HG03521 (cell line): ENCODE measurements around the gene SETD9.
A peak's percentile ranks its signal among the peaks of the same experiment; 100 is the strongest.

Experiments used
- ATAC-seq: cut with Tn5 transposase; IDR thresholded peaks from one replicate; pipeline ENCODE4 v1.9.1; 2021; ENCODE audit warnings: mild to moderate bottlenecking, moderate library complexity; ENCODE audit not compliant: unreplicated experiment

The SETD9 gene, protein sequence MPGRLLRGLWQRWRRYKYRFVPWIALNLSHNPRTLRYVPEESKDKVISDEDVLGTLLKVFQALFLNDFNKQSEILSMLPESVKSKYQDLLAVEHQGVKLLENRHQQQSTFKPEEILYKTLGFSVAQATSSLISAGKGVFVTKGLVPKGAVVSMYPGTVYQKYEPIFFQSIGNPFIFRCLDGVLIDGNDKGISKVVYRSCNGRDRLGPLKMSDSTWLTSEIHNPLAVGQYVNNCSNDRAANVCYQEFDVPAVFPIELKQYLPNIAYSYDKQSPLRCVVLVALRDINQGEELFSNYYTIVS

DNA sequence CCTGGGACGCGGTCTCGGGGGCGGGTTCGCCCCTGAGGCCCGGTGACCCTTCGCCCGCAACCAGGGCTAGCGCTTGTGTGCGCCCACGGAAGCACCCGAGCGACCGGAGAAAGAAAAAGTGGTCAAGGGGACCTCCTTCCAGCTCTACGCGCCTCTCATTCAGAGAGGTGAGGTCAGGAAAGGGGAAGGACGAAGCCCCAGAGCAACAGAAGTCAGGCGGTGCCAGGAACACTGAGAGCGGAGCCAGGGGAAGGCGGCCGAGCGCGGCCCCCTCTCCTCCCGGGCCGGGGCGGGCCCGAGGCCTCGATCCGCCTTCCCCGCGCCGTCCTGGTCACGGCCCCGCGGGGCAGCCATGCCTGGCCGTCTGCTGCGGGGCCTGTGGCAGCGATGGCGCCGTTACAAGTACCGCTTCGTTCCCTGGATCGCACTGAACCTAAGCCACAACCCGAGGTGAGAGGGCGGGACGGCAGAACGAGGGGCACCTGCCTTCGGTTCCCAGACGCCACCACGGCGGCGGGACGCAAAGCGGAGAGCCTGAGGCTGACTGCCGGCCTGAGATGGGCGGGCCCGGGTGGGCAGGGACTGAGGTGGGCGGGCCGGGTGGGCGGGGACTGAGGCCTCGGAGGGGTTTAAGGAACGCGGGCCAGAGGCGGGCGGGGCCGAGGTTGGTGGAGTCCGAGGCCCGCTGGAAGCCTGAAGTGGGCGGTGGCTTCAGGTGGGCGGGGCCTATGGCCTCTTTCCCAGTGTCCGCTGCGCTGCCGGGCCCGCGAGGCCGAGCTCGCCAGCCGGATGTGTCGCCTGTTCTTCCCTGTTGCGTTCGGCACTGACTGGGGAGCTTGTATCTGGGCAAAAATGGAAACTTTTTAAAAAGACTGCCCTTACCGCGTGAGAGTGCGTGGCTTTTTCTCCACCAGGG lies at the start of gene SETD9:
SETD9 (plus strand) TSS at position 303 of the 916 bp plus-strand sequence; CDS start at position 353, 50 bp downstream.
- peak; percentile 84 for ATAC-seq

DNA sequence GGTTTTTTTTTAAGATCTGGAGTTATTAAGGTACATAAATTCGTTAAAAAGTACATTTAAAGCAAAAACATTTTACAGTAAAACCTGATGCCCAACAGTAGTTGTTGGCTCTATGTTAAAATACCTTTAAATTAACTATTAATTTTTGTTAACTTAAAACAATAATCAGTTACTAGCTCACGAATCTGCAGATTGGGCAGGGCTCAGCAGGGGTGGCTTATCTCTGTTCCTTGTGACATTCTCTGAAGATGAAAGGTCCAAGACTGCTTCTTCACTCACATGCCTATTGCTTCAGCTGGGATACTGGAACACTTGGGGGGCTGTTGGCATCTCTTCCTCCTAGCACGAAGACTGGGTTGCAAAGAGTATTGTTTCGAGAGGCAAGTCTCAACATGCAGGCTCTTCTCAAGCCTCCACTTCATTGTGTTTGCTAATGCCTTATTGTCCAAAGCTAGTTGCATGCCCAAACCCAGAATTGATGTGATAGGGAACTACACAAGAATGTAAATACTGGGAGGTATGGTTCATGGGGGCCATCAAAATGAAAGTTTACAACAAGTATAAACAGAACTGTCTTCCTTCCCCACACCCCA lies 47.4 kb upstream of the SETD9 start:
- ATAC-seq = no peak

- ATAC-seq = no peak
Observed at GRCh38 chr5:56862909-56863308, 46.5 kb upstream of the SETD9 start.

- ATAC-seq = no peak
Observed at GRCh38 chr5:56871777-56872176, 37.6 kb upstream of the SETD9 start.

DNA sequence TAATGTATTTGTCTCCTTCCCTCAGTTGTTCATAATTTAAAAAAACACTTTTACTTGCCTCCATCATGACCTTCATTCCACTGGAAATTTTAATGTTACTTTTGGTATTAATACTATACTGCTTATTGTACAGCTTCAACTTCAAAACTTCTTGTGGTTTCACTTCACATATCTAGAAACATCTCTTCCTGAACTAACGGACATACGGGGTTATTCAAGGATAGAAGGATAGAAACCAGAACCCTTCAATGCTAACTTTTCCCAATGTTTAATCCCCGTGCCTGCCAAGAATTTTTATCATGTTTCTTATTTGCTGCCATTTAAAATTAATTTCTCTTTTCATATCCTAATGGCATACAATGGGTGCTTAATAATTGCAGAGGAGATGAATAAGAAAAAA lies 36.3 kb upstream of the SETD9 start:
- no peak for ATAC-seq

- no peak for ATAC-seq
Observed at GRCh38 chr5:56876327-56876726, 33.1 kb upstream of the SETD9 start.

- no peak for ATAC-seq
Observed at GRCh38 chr5:56881571-56881970, 27.8 kb upstream of the SETD9 start.

DNA sequence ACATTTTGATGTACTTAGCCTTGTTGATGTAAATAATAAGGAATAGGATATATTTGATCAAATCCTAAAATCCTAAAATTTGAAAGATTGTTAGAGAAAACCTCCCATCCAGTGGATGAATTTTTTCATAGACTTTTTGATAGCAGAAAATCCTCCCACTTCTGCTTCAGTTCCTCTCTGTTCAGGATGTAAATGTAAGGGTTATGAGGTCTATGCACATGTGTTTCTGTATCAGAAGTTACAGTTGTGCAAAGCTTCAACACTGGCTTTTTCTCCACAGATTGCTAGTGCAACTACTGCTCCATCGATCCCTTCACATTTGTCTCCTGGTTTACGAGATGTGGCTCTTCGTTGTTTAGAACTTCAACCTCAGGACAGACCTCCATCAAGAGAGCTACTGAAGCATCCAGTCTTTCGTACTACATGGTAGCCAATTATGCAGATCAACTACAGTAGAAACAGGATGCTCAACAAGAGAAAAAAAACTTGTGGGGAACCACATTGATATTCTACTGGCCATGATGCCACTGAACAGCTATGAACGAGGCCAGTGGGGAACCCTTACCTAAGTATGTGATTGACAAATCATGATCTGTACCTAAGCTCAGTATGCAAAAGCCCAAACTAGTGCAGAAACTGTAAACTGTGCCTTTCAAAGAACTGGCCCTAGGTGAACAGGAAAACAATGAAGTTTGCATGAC lies 16.0 kb upstream of the SETD9 start:
- no peak for ATAC-seq

GRCh38 chr5:56896763-56897162 lies 12.6 kb upstream of the SETD9 start:
- ATAC-seq = no peak

GRCh38 chr5:56898213-56898612 lies 11.2 kb upstream of the SETD9 start:
- ATAC-seq = no peak

DNA sequence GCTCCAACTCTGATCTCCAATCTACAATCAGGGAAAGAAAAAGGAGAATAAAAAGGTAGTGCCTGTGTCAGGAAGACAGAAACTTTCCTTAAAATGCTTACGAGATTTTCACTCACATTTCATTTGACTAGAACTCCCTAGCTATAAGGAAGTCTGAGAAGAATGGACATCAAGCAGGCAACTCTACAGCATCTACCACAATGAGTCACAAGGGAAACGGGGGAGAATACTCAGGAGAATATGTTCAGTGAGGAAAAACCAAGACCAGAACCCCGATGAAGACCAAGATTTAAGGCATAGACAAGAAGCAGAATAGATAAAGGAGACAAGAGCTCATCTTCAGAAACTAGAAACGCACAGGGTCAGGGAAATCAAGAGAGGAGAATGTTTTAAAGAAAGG lies 9.0 kb upstream of the SETD9 start:
- no peak for ATAC-seq

DNA sequence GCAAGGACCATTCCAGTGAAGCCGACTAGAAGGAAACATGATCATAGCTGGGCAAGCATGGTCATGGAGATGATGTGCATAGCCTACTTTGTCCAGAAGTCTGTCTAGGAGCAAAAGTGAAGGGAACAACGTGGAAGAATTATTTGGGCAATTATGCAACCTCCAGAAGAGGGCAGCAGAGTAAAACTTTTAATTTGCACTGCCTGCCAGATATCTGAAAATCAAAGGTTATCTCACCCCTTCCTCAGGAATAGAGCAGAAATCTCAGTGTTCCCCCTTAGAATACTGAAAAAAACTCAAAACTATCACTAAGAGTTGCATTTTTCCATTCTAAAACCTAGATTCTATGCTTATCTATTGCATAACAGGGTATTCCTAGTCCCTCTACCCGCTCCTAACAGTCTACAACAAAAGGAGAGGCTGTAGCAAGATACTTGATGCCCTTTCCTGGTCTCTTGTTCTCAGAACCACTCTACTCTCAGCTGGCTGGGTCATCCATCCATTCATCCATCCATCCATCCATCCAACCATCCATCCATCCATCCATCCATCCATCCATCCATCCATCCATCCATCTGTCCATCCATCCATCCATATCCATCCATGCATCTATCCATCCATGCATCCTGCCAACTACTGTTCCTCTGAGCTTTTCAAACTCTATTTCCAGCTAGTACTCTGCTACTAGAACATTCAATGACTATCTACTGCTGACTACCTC lies 8.4 kb upstream of the SETD9 start:
- ATAC-seq = no peak

DNA sequence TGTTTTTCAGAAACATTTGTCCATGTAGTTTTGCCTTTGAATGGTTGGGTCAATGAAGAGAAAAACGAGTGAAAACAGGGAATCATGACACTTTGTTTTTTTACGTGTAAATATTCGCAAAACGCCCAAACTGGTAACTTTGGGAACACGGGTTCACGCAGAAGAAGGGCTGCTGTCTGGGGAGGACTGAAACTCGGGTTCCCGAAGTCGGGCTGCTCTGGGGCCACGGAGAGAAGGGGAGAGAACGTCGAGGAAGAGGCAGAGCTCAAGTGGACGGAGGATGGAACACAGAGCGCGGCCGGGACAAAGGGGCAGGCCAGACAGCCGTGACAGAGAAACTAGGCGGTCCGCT lies 478 bp upstream of the SETD9 start:
- ATAC-seq = no peak

GRCh38 chr5:56910210-56910965 lies 992 bp downstream of the SETD9 start:
- peak; percentile 13 for ATAC-seq

GRCh38 chr5:56913766-56914165 lies 4.4 kb downstream of the SETD9 start:
- ATAC-seq = no peak

- no peak for ATAC-seq
Observed at GRCh38 chr5:56914678-56915077, 5.3 kb downstream of the SETD9 start.

DNA sequence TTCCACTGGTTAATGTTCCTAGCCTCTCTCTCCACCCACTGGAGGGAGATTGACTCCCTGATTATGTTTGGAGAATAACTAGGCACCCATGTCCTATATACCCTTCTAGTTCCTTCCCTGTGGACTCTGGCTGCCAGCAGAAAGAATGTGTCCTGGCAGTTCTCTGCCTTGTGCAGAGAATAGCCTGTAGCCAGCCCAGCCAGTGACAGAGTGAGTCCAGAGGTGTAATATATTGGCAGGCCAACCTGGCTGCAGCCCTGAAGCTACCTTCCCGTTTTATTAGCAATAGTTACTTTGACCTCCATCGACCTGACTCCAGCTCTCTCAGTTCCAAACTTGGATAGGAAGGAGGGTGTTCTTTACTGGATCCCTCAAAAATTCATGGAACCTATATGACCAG lies 8.1 kb downstream of the SETD9 start:
- ATAC-seq = no peak

- ATAC-seq = no peak
Observed at GRCh38 chr5:56918054-56918453, 8.7 kb downstream of the SETD9 start.

DNA sequence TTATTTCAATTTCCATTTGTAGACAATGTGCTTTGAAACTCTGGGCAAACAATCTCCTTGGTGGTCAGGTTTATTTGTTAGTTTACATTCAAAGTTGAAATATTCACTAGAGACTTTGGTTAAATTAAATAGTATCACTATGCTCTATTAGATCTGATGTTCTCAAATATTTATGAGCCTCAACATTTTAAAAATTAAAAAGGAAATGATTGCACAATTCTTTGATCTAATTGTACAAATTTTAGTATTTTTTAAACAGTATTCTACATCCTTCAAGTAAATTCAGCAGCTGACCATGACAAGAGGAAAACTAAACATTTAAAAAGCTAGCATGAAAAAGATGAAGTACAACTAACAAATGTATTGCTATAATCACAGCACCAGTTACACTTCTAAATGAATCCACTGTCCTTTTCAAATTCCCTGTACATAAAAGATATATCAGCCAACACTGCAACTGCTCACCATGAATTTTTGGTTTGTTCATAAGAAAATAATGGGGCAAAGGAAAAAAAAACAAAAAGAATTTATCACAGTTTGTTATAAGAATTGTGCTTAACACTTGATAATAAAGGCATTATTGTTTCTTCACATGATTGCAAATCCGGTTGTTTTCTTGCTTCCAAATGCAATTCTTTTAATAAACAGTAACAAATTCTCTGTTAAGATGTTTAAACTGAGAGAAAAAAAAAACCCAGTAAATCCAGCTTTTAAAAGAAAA lies 10.7 kb downstream of the SETD9 start:
- no peak for ATAC-seq
